GM12874 (cell line): Measurements from ENCODE around the gene HS2ST1.

Experiments
- TF ChIP-seq, protein P1 (sequence below): IDR thresholded peaks from 2 replicates; pipeline ENCODE4 v1.5.1; 2011; ENCODE audit warnings: low read depth, mild to moderate bottlenecking, control low read depth, low read length, moderate library complexity; ENCODE audit not compliant: insufficient read depth

The HS2ST1 gene

DNA sequence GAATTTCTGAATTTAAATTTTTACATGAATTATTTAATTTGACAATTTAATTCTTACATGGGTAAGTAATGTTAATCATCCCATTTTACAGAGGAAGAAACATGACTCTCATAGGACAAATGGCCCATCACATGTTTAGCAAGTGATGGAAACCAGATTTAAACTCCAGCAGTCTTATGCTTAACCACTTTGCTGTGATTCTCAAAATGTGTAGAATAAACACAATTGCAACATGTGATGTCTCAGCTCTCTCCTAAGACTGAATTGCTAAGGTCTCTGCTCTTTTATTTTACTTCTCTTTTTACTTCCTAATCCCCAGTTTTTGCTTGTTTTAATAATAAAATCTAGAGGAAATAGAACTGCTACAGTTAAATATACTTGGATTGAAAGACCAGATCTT lies 42.8 kb downstream of the HS2ST1 start:
- TF ChIP-seq, protein P1, sequence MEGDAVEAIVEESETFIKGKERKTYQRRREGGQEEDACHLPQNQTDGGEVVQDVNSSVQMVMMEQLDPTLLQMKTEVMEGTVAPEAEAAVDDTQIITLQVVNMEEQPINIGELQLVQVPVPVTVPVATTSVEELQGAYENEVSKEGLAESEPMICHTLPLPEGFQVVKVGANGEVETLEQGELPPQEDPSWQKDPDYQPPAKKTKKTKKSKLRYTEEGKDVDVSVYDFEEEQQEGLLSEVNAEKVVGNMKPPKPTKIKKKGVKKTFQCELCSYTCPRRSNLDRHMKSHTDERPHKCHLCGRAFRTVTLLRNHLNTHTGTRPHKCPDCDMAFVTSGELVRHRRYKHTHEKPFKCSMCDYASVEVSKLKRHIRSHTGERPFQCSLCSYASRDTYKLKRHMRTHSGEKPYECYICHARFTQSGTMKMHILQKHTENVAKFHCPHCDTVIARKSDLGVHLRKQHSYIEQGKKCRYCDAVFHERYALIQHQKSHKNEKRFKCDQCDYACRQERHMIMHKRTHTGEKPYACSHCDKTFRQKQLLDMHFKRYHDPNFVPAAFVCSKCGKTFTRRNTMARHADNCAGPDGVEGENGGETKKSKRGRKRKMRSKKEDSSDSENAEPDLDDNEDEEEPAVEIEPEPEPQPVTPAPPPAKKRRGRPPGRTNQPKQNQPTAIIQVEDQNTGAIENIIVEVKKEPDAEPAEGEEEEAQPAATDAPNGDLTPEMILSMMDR = no peak

DNA sequence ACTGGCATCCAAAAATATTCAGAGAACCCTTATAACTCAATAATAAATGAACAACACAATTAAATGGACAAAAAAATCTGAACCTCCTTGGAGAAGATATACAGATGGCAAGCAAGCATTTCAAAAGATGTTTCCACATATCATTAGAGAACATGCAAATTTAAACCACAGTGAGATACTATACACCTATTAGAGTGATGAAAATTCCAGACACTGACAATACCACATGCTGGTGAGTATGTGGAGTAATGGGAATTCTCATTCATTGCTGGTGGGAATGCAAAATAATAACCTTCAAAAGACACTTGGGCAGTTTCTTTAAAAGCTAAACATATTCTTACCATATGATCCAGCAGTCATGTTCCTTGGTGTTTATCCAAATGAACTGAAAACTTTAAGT lies 46.1 kb downstream of the HS2ST1 start:
- TF ChIP-seq, protein P1 = no peak

DNA sequence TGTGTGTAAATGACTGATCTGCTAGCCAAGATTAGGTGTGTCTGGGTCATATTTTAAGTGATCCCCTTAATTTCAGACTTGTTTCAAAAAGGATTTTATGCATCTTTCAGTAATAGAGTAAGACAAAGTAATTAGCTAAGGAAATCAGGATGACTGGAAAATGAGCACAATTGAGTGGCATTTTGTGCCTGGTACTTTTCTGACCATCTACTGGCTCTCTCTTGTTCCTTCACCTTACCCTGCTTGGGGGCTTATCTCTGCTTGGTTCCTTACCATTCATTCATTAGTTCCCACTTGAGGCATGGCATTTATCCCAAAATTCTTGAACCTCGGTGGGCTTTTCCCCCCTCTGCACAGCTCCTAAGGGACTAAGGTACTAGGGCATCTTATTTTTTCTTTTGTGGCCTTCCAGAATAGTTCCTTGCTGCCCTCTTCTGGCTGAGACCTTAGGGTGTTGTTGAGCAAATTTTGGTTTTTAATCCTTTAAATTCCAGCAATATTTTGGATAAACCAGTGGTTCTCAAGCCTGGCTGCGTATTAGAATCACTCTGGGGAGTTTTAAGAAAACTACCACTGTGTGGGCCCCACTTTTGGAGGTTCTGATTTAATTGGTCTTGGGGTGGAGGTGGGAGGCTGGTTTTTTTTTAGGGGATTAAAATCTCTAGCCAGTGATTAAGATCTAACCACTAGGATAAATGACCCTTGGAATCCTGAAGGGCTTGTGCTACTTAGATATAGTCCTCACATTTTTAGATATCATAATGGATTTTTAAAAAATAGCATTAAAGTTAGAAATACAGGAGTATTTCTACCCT lies 50.8 kb downstream of the HS2ST1 start:
- TF ChIP-seq, protein P1 = peak; percentile 33; the same call in 1 of the 2 replicates

DNA sequence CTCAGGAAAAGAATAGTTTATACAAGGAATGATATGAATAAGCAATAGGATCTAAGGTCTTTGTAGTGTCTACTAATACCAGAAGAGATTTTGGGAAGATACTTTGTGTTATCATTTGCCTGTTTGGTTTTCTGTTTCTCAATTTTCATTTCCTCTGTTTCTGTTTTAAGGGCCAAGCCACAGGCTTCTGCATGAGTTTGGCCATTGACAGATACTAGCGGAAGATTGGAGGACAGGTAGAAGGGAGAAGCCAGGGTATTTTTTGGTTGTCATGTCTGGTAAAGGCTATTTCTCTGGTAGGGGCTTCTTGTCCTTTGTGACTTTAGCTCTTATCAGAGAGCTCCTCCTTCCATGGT lies 51.4 kb downstream of the HS2ST1 start:
- TF ChIP-seq, protein P1 = no peak

DNA sequence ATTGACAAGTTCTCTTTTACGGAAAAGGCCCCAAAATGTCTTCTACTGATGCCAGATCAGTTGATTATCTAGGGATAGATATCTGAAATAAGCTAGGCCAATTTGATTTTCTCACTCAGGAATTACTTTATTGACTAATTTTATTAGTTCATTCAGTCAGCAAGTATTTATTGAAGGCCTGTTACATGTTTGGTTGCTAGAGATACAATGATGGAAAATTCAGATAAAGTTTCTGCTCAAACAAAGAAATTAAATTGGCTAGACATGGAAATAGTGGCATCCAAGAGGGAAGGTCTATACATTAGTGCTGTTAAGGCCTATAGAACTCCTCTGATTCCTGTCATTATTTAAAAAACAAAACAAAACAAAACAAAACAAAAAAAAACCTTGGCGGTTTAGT lies 56.5 kb downstream of the HS2ST1 start:
- TF ChIP-seq, protein P1 = no peak

DNA sequence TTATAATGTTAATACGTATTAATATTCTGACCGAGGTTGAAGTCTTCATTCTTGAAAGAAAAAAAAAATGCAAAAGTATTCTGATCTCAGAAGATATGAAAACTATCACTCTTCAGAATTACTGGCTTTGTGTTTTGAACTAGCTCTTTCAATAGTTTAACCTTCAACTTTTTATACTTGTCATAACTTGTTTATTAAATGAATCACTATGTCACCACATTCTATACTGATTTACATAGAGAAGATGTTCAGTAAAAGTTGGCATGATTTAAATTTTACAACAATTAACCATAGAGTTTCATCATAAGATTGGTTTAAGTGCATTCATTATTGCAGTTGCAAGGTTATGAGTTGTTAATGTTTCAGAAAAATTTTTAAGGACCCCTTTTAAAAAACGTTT lies 57.3 kb downstream of the HS2ST1 start:
- TF ChIP-seq, protein P1 = no peak

DNA sequence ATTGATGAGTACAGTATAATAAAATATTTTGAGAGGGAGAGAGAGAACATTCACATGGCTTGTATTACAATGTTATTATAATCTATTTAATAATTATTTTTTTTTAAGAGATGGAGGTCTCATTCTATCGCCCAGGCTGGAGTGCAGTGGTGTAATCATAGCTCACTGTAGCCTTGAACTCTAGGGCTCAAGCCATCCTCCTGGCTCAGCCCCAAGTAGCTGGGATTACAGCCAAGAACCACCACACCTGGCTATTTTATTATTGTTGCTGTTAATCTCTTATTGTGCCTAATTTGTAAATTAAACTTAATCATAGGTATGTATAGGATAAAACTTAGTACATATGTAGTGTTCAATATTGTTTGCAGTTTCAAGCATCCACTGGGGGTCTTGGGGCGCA lies 57.8 kb downstream of the HS2ST1 start:
- TF ChIP-seq, protein P1 = no peak
